Hematopoietic multipotent progenitor cell treated with erythropoietin and hydrocortisone succinate and interleukin-3 and kit ligand, for 4 days (in vitro differentiated cells): Measurements from ENCODE around the gene DPF3.
"Not testable (repeated sequence)": the region's sequence is repeated elsewhere in the genome, so short reads cannot be mapped to it uniquely, and the experiment has no call there.

Source experiments
- DNase-seq: peaks from one replicate; pipeline ENCODE4 v3.0.0-alpha.2; 2015

DPF3 gene

GRCh38 chr14:72758993-72759392, 134.9 kb downstream of the DPF3 start:
- DNase-seq = no peak

- DNase-seq = no peak
Measured at GRCh38 chr14:72758420-72758819, 135.5 kb downstream of the DPF3 start.

GRCh38 chr14:72756967-72757366, 136.9 kb downstream of the DPF3 start:
- no peak for DNase-seq

GRCh38 chr14:72755766-72756165, 138.1 kb downstream of the DPF3 start:
- DNase-seq = no peak

GRCh38 chr14:72754949-72755348, 139.0 kb downstream of the DPF3 start:
- DNase-seq = no peak

- no peak for DNase-seq
Measured at GRCh38 chr14:72753879-72754400, 140.0 kb downstream of the DPF3 start.

- DNase-seq = no peak
Measured at GRCh38 chr14:72753044-72753710, 140.7 kb downstream of the DPF3 start.

GRCh38 chr14:72752034-72752412, 141.9 kb downstream of the DPF3 start:
- DNase-seq = no peak

GRCh38 chr14:72751276-72752033, 142.4 kb downstream of the DPF3 start:
- DNase-seq = no peak

GRCh38 chr14:72748921-72749320, 145.0 kb downstream of the DPF3 start:
- DNase-seq = not testable (repeated sequence)

GRCh38 chr14:72747652-72748051, 146.2 kb downstream of the DPF3 start:
- DNase-seq = no peak

- no peak for DNase-seq
Measured at GRCh38 chr14:72745991-72746980, 147.6 kb downstream of the DPF3 start.

- no peak for DNase-seq
Measured at GRCh38 chr14:72745546-72745945, 148.4 kb downstream of the DPF3 start.

GRCh38 chr14:72744416-72745120, 149.3 kb downstream of the DPF3 start:
- no peak for DNase-seq

GRCh38 chr14:72743626-72744025, 150.3 kb downstream of the DPF3 start:
- no peak for DNase-seq

GRCh38 chr14:72742838-72743195, 151.1 kb downstream of the DPF3 start:
- DNase-seq = no peak

GRCh38 chr14:72742118-72742837, 151.6 kb downstream of the DPF3 start:
- DNase-seq = peak; percentile 71

- DNase-seq = no peak
Measured at GRCh38 chr14:72741826-72742117, 152.1 kb downstream of the DPF3 start.

- no peak for DNase-seq
Measured at GRCh38 chr14:72740966-72741825, 152.7 kb downstream of the DPF3 start.

- DNase-seq = no peak
Measured at GRCh38 chr14:72740504-72740961, 153.4 kb downstream of the DPF3 start.
